GM19240 (cell line): ENCODE measurements around the gene LRP1-AS.

Experiments
- DNase-seq: peaks from one replicate; pipeline ENCODE4 v3.0.0; 2011; ENCODE audit warnings: low spot score; ENCODE audit not compliant: insufficient read length

Gene LRP1-AS

GRCh38 chr12:57146961-57147944, at the start of gene LRP1-AS:
Gene LRP1-AS, minus strand, starts transcription at chr12:57147619.
- DNase-seq, result no peak

GRCh38 chr12:57196956-57197355, 49.5 kb upstream of the LRP1-AS start:
- DNase-seq, result no peak

- DNase-seq, result no peak
Observed at GRCh38 chr12:57196439-57196838, 49.0 kb upstream of the LRP1-AS start.

- no peak for DNase-seq
Observed at GRCh38 chr12:57195611-57196371, 48.4 kb upstream of the LRP1-AS start.

- no peak for DNase-seq
Observed at GRCh38 chr12:57195186-57195585, 47.8 kb upstream of the LRP1-AS start.

GRCh38 chr12:57194253-57194652, 46.8 kb upstream of the LRP1-AS start:
- no peak for DNase-seq

- DNase-seq, result no peak
Observed at GRCh38 chr12:57193706-57194245, 46.4 kb upstream of the LRP1-AS start.

- no peak for DNase-seq
Observed at GRCh38 chr12:57192920-57193319, 45.5 kb upstream of the LRP1-AS start.

- DNase-seq, result no peak
Observed at GRCh38 chr12:57191410-57191809, 44.0 kb upstream of the LRP1-AS start.

GRCh38 chr12:57190821-57191220, 43.4 kb upstream of the LRP1-AS start:
- DNase-seq, result no peak

- no peak for DNase-seq
Observed at GRCh38 chr12:57190037-57190436, 42.6 kb upstream of the LRP1-AS start.

- no peak for DNase-seq
Observed at GRCh38 chr12:57188090-57188425, 40.6 kb upstream of the LRP1-AS start.

GRCh38 chr12:57187222-57188089, 40.0 kb upstream of the LRP1-AS start:
- DNase-seq, result no peak

- DNase-seq, result no peak
Observed at GRCh38 chr12:57185906-57186508, 38.6 kb upstream of the LRP1-AS start.

- DNase-seq, result no peak
Observed at GRCh38 chr12:57185403-57185802, 38.0 kb upstream of the LRP1-AS start.

GRCh38 chr12:57183939-57184725, 36.7 kb upstream of the LRP1-AS start:
- no peak for DNase-seq

- DNase-seq, result peak; percentile 100
Observed at GRCh38 chr12:57182918-57183575, 35.6 kb upstream of the LRP1-AS start.

GRCh38 chr12:57181561-57182155, 34.2 kb upstream of the LRP1-AS start:
- no peak for DNase-seq

- DNase-seq, result no peak
Observed at GRCh38 chr12:57181072-57181471, 33.7 kb upstream of the LRP1-AS start.
